ENCODE measurements around the gene MARCO.

MARCO gene

DNA sequence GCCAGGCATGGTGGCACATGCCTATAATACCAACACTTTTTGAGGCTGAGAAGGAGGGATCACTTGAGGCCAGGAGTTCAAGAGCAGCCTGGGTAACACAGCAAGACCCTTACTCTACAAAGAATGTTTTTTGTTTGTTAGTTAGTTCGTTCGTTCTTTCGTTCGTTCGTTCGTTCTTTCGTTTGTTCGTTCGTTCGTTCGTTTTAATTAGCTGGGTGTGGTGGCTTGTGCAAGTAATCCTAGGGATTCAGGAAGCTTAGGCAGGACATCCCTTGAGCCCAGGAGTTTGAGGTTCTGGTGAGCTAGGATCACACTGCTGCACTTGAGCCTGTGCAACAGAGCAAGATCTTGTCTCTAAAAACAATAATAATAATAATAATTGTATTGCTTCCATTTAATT, 98.7 kb downstream of the MARCO start:
- DNase-seq (ENCODE audit: low read depth in 2 of 2), result no peak
